ENCODE data around the gene MAGED1.

- TF ChIP-seq EZH2 (IDR thresholded peaks at IDR 0.05; ENCODE audit: insufficient read depth, poor library complexity, severe bottlenecking): no peak
- TF ChIP-seq EZH2phosphoT487 (IDR thresholded peaks at IDR 0.05; ENCODE audit: insufficient read depth, low read depth): no peak
Measured at GRCh38 chrX:51899741-51900140, 6.3 kb downstream of the MAGED1 start.

Measured in GM23248 (cell line).